H1 (cell line): Measurements from ENCODE around the gene CASK. TPM values are rescaled to one million over a fixed set of nuclear protein-coding genes. Genes with fewer than 3 reads are reported as not detected.

Experiments used
- CTCF ChIA-PET: fragments of 300-600 bp; sonication (Branson Sonifier 250); formaldehyde crosslinking; loops from one replicate; lab custom pipeline; 2021; ENCODE audit not compliant: partially characterized antibody; lab: Charles Lee
- POLR2A ChIA-PET: fragments of 300-600 bp; sonication (Branson Sonifier 250); formaldehyde crosslinking; loops from one replicate; lab custom pipeline; 2021; ENCODE audit warnings: inconsistent platforms; ENCODE audit not compliant: partially characterized antibody; lab: Charles Lee
- DNase-seq, 2 experiments: peaks; one replicate each; pipeline versions ENCODE4 v3.0.0 to v3.0.0-alpha.2; 2010 to 2022; ENCODE audit warnings: low spot score in 2 of 2, low read depth in 1 of 2, mixed read lengths in 1 of 2
- FAIRE-seq: peaks from 2 replicates; lab custom pipeline; 2011; peaks lifted over from hg19 to GRCh38; lab: Jason Lieb, UNC
- H2AFZ ChIP-seq: 2 replicates; pipeline ENCODE4 v1.8.1; 2012; ENCODE audit warnings: low read length, inconsistent platforms
- H2AK5ac ChIP-seq: 2 replicates; pipeline ENCODE4 v1.6.1; 2013; ENCODE audit warnings: low read depth, low read length
- H2BK120ac ChIP-seq: replicated peaks from 2 replicates; pipeline ENCODE3; 2013; ENCODE audit warnings: low read depth, low read length, inconsistent platforms
- H2BK12ac ChIP-seq: 2 replicates; pipeline ENCODE4 v1.6.1; 2013; ENCODE audit warnings: low read depth, low read length
- H2BK15ac ChIP-seq: 2 replicates; pipeline ENCODE4 v1.6.1; 2013; ENCODE audit warnings: low read length
- H2BK20ac ChIP-seq: 2 replicates; pipeline ENCODE4 v1.6.1; 2013; ENCODE audit warnings: low read length
- H2BK5ac ChIP-seq: 2 replicates; pipeline ENCODE4 v1.6.1; 2013; ENCODE audit warnings: low read depth, low read length
- H3K14ac ChIP-seq: 2 replicates; pipeline ENCODE4 v1.6.1; 2013; ENCODE audit warnings: inconsistent platforms; ENCODE audit not compliant: insufficient read length
- H3K18ac ChIP-seq: 2 replicates; pipeline ENCODE4 v1.6.1; 2013; ENCODE audit warnings: low read length; ENCODE audit errors: extremely low read depth
- H3K23ac ChIP-seq: 2 replicates; pipeline ENCODE4 v1.6.1; 2013; ENCODE audit warnings: inconsistent platforms; ENCODE audit not compliant: insufficient read length
- H3K23me2 ChIP-seq: 2 replicates; pipeline ENCODE4 v1.6.1; 2013; ENCODE audit warnings: low read depth, low read length
- H3K27ac ChIP-seq: 2 replicates; pipeline ENCODE4 v1.6.1; 2011; ENCODE audit warnings: low read depth, low read length, inconsistent platforms
- H3K27me3 ChIP-seq, 4 experiments: replicated peaks in 1 of 4; 1 replicate in 1 of 4; 2 replicates in 3 of 4; pipeline versions ENCODE4 v1.6.1 to v1.8.1; 2011 to 2013; ENCODE audit warnings: low read length in 3 of 4, mild to moderate bottlenecking in 3 of 4, inconsistent platforms in 2 of 4, mixed read lengths in 2 of 4, moderate library complexity in 1 of 4; ENCODE audit not compliant: control insufficient read depth in 3 of 4, insufficient read depth in 3 of 4; ENCODE audit errors: extremely low read depth in 1 of 4
- H3K36me3 ChIP-seq, 4 experiments: 2 replicates each; pipeline versions ENCODE4 v1.6.1 to v1.8.1; 2011 to 2013; ENCODE audit warnings: mild to moderate bottlenecking in 4 of 4, low read length in 3 of 4, moderate library complexity in 2 of 4, control low read depth in 1 of 4, inconsistent platforms in 1 of 4; ENCODE audit not compliant: insufficient read depth in 4 of 4, control insufficient read depth in 2 of 4
- H3K4ac ChIP-seq: replicated peaks from 2 replicates; pipeline ENCODE3; 2013; ENCODE audit warnings: low read length, low read depth, mixed read lengths, inconsistent platforms; ENCODE audit not compliant: insufficient read length
- H3K4me1 ChIP-seq, 4 experiments: replicated peaks in 1 of 4; 1 replicate in 1 of 4; 2 replicates in 3 of 4; pipeline versions ENCODE4 v1.6.1 to v1.8.1; 2011 to 2013; ENCODE audit warnings: low read length in 3 of 4, inconsistent platforms in 2 of 4, mixed read lengths in 1 of 4; ENCODE audit not compliant: insufficient read depth in 4 of 4, control insufficient read depth in 3 of 4
- H3K4me2 ChIP-seq, 2 experiments: 2 replicates each; pipeline versions ENCODE4 v1.6.1 to v1.8.1; 2011 to 2013; ENCODE audit warnings: low read depth in 2 of 2, low read length in 2 of 2, control low read depth in 1 of 2, inconsistent platforms in 1 of 2, mild to moderate bottlenecking in 1 of 2; ENCODE audit not compliant: insufficient read depth in 1 of 2
- H3K4me3 ChIP-seq, 4 experiments: fragments of 200-600, 300-600 bp in 1 of 4; sonication (generic), shearing (Covaris generic), sonication (Bioruptor Twin) in 1 of 4; 2 replicates each; pipeline versions ENCODE4 v1.5.1 to v1.8.1; 2011 to 2016; ENCODE audit warnings: low read length in 4 of 4, low read depth in 3 of 4, control low read depth in 2 of 4, inconsistent platforms in 2 of 4, mild to moderate bottlenecking in 2 of 4, mixed read lengths in 1 of 4, moderate library complexity in 1 of 4; ENCODE audit not compliant: insufficient read depth in 2 of 4; ENCODE audit errors: extremely low read depth in 1 of 4
- H3K56ac ChIP-seq: replicated peaks from 2 replicates; pipeline ENCODE3; 2013; ENCODE audit warnings: low read depth, mild to moderate bottlenecking, mixed read lengths, low read length, inconsistent platforms; ENCODE audit not compliant: insufficient read length
- H3K79me1 ChIP-seq: 2 replicates; pipeline ENCODE4 v1.6.1; 2013; ENCODE audit warnings: low read depth, low read length, control low read depth
- H3K79me2 ChIP-seq, 2 experiments: 2 replicates each; pipeline versions ENCODE4 v1.6.1 to v1.8.1; 2012 to 2013; ENCODE audit warnings: low read length in 2 of 2, mild to moderate bottlenecking in 2 of 2, inconsistent platforms in 1 of 2; ENCODE audit not compliant: insufficient read depth in 2 of 2, control insufficient read depth in 1 of 2
- H3K9ac ChIP-seq, 4 experiments: replicated peaks in 1 of 4; 1 replicate in 1 of 4; 2 replicates in 3 of 4; pipeline versions ENCODE4 v1.6.1 to v1.8.1; 2011 to 2013; ENCODE audit warnings: low read depth in 3 of 4, low read length in 3 of 4, control low read depth in 2 of 4, mild to moderate bottlenecking in 2 of 4, moderate library complexity in 2 of 4, inconsistent platforms in 1 of 4; ENCODE audit errors: extremely low read depth in 1 of 4
- H3K9me3 ChIP-seq, 2 experiments: 2 replicates each; pipeline versions ENCODE4 v1.6.1 to v1.8.1; 2012 to 2013; ENCODE audit warnings: mild to moderate bottlenecking in 2 of 2, moderate library complexity in 2 of 2, control low read depth in 1 of 2, inconsistent platforms in 1 of 2, low read depth in 1 of 2, low read length in 1 of 2, mixed read lengths in 1 of 2; ENCODE audit not compliant: insufficient read depth in 2 of 2
- H4K20me1 ChIP-seq, 2 experiments: replicated peaks in 1 of 2; 2 replicates each; pipeline versions ENCODE3 to v1.8.1; 2011 to 2013; ENCODE audit warnings: inconsistent platforms in 2 of 2, low read length in 2 of 2, mild to moderate bottlenecking in 1 of 2; ENCODE audit not compliant: insufficient read depth in 2 of 2, control insufficient read depth in 1 of 2
- H4K5ac ChIP-seq: 2 replicates; pipeline ENCODE4 v1.6.1; 2013; ENCODE audit warnings: low read length, low read depth, mixed read lengths, inconsistent platforms; ENCODE audit not compliant: insufficient read length
- H4K8ac ChIP-seq: 2 replicates; pipeline ENCODE4 v1.8.0; 2013; ENCODE audit warnings: mild to moderate bottlenecking, moderate library complexity, low read length, inconsistent platforms; ENCODE audit not compliant: insufficient read depth; ENCODE audit errors: extremely low read depth
- H4K91ac ChIP-seq: replicated peaks from 2 replicates; pipeline ENCODE3; 2013; ENCODE audit warnings: low read length, mixed read lengths, inconsistent platforms; ENCODE audit not compliant: insufficient read length
- CHD1 ChIP-seq: IDR thresholded peaks from 2 replicates; pipeline ENCODE4 v1.6.1; 2012; ENCODE audit warnings: low read depth, low read length, improper control_type of control experiment
- CREB1 ChIP-seq: IDR thresholded peaks from 2 replicates; pipeline ENCODE4 v1.6.1; 2012; ENCODE audit warnings: inconsistent platforms
- EGR1 ChIP-seq: IDR thresholded peaks from 2 replicates; pipeline ENCODE4 v1.6.1; 2011; ENCODE audit warnings: low read depth, low read length, borderline replicate concordance
- FOSL1 ChIP-seq: IDR thresholded peaks from 2 replicates; pipeline ENCODE4 v1.6.1; 2011; ENCODE audit warnings: mild to moderate bottlenecking, low read depth, low read length, moderate library complexity; ENCODE audit not compliant: insufficient read depth
- MAFK ChIP-seq: IDR thresholded peaks from 2 replicates; pipeline ENCODE4 v1.6.1; 2012; ENCODE audit warnings: low read depth, mild to moderate bottlenecking, improper control_type of control experiment, low read length
- POU5F1 ChIP-seq: IDR thresholded peaks from 2 replicates; pipeline ENCODE4 v1.6.1; 2011; ENCODE audit warnings: low read depth, mild to moderate bottlenecking, low read length, moderate library complexity
- RBBP5 ChIP-seq: IDR thresholded peaks from 2 replicates; pipeline ENCODE4 v1.7.1; 2012; ENCODE audit warnings: low read depth, mild to moderate bottlenecking, inconsistent platforms, low read length, moderate library complexity, borderline replicate concordance
- whole genome bisulfite sequencing, 2 experiments: shearing (Covaris generic) in 1 of 2; methylation state at CpG; one replicate each; pipeline versions ENCODE4 v1.1.6 to v1.1.7; 2013 to 2015; ENCODE audit warnings: low lambda C conversion rate in 2 of 2, mixed read lengths in 2 of 2, inconsistent platforms in 1 of 2, low coverage in 1 of 2, missing lambda C conversion rate in 1 of 2; ENCODE audit not compliant: insufficient replicate concordance in 2 of 2, insufficient coverage in 1 of 2, insufficient read length in 1 of 2; ENCODE audit errors: extremely low coverage in 1 of 2, missing lambda C conversion rate in 1 of 2; 5-methylcytosine and 5-hydroxymethylcytosine counted together
- polyA plus RNA-seq, 7 experiments: library from polyadenylated mRNA; depleted of rRNA in 3 of 7; stranded (reverse) in 5 of 7; unstranded in 2 of 7; fragments of >200 nt in 5 of 7; fragments of 200-250 nt in 2 of 7; gene quantifications; 1 replicate in 5 of 7; 2 replicates in 1 of 7; 4 replicates in 1 of 7; pipeline versions ENCODE4 v1.2.1 to v1.2.3, GENCODE V29; 2011 to 2013; ENCODE audit warnings: missing spikeins in 2 of 7, mixed read lengths in 2 of 7
- total RNA-seq: library from RNA; stranded (reverse); fragmentation: NEBNext Ultra II Directional; extraction: Animal tissue kit (Norgen Biotek cat#: 25700); gene quantifications from 2 replicates; pipeline ENCODE4 v1.2.1, GENCODE V29; 2021

CASK gene
- total and polyA plus RNA-seq, 2 of the 8 experiments (the other 6 are each of a cell fraction or from before 2014, with no cell fraction given), result 21.6 to 55.1 TPM

DNA sequence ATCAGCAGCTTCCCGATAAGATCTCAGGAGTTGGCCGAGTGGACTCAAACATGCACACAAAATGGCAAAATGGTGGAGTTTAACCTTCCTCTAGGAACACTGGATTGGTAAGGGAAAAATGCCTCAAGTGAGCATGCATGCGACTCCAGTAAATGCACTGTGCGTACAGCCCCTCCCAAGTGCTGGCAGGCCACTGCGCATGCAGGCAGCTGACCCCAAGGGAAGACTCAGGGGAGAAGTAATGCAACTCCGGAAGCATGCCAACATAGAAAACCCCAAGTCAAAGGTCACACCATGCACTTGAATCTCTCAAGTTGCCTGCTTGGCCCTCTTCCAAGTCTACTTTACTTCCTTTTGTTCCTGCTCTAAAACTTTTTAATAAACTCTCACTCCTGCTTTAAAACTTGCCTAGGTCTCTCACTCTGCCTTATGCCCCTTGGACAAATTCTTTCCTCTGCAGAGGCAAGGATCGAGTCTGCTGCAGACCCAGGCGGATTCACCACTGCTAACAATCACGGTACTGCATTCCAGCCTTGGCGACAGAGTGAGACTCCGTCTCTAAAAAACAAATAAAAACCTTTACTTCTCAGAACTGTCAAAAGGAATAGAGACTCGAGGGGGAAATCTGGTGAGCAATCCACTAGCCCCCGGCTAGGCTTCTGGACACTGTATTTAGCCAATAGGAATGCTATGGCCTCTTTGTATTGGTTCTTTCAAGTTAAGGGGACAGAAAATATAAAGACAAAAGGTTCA is 442.7 kb downstream of the CASK start:
- FAIRE-seq, result no peak
- 86% methylated on average over 13 of the region's 13 CpGs; no CpG with 5 or more reads in 1 of the 2 experiments for WGBS, 2 experiments
- H2AFZ ChIP-seq, result no peak overlapping the region

More for the DNA sequence above, 442.7 kb downstream of the CASK start:
- Histone ChIP-seq H4K91ac (peak overlapping the region; percentile 17), H3K9me3 (no peaks in the 10 kb centered on the region), H2BK20ac (no peak overlapping the region), H3K18ac (no peak overlapping the region), H3K23me2 (peaks cover 2% of the 10 kb centered on the region; the same call in 1 of the 2 replicates), H2BK12ac (no peak overlapping the region; the same call in 1 of the 2 replicates), H2AK5ac (no peak overlapping the region), H4K5ac (no peak overlapping the region), H3K4me3 (no peak overlapping the region), H3K27me3 (no peaks in the 10 kb centered on the region), H4K20me1 (no peaks in the 10 kb centered on the region), H3K36me3 (no peaks in the 10 kb centered on the region), H2BK120ac (no peak overlapping the region), H3K4me1 (peaks cover 3 to 14% (median 6%) of the 10 kb centered on the region in 4 experiments), H2BK15ac (peak overlapping the region; percentile 29; the same call in 1 of the 2 replicates), H4K8ac (no peak overlapping the region), H3K27ac (no peak overlapping the region), H2BK5ac (no peak overlapping the region), H3K4me2 (no peak overlapping the region), H3K14ac (no peak overlapping the region), H3K4ac (no peak overlapping the region), H3K79me2 (no peaks in the 10 kb centered on the region), H3K9ac (no peak overlapping the region), H3K79me1 (no peaks in the 10 kb centered on the region), H3K23ac (no peak overlapping the region), H3K56ac (no peak overlapping the region)
- ChIA-PET POLR2A (interaction anchor here (1.5 kb wide), 1 partner anchor 23 kb away, joined by 3 read pairs; no protein-coding TSS in a partner anchor), CTCF (interaction anchor here (0.9 to 1.2 kb wide), 3 partner anchors 11 to 127 kb away, joined by 4 to 5 read pairs (median 5); no protein-coding TSS in a partner anchor)
- TF ChIP-seq CHD1, result no peak
- TF ChIP-seq POU5F1, result no peak
- no peak for TF ChIP-seq CREB1
- TF ChIP-seq FOSL1, result no peak
- TF ChIP-seq RBBP5, result no peak
- no peak for TF ChIP-seq EGR1
- TF ChIP-seq MAFK, result no peak
- DNase-seq, result no peak
